ENCODE data around the gene PLCG1. TPM values are rescaled to one million over a fixed set of nuclear protein-coding genes. Genes with fewer than 3 reads are reported as not detected.

Gene PLCG1
- total and polyA plus RNA-seq, 4 donors = 2.0 to 30.4 (median 16.1) TPM

DNA sequence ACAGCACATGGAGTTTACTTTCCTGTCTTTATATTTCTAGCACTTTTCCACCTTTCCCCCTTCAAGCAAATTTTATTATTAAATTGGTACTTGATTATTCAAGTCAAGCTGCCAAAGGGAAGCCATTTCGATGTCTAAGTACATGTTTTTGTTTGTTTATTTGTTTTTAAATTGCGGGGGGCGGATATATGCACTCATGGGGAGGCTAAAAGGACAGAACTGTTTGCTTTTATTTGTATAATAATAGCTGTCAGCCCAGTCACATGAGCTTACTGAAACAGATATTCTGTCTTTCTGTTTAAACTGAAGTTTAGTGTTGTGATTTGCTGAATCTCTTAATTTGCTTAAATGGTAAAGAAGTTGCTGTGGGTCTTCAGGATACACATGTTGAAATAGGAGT is 49.6 kb upstream of the PLCG1 start:
- no peak for DNase-seq (ENCODE audit: low spot score)
- H3K4me3 ChIP-seq (ENCODE audit: low read depth in 1 of 3, low read length in 3 of 3) = no peak overlapping the region
- H3K27ac ChIP-seq (ENCODE audit: low read depth in 1 of 2, low read length in 2 of 2) = no peak overlapping the region
- H3K9me3 ChIP-seq (ENCODE audit: control insufficient read depth in 4 of 4, low read length in 3 of 4) = no peaks in the 10 kb centered on the region
- H3K9ac ChIP-seq (ENCODE audit: low read depth in 1 of 2, low read length in 2 of 2) = no peak overlapping the region
- H3K36me3 ChIP-seq (ENCODE audit: control insufficient read depth in 4 of 4, insufficient read depth in 3 of 4, low read depth in 1 of 4, low read length in 3 of 4) = peaks cover 2 to 32% (median 28%) of the 10 kb centered on the region in 4 donors
- TF ChIP-seq GABPA (IDR thresholded peaks at IDR 0.05 in 1 of 2, conservative IDR thresholded peaks at IDR 0.05 in 1 of 2) (no peak), RXRA (IDR thresholded peaks at IDR 0.05) (no peak), EGR1 (IDR thresholded peaks at IDR 0.05; ENCODE audit: low read depth in 2 of 2) (no peak)
- TF ChIP-seq, protein P1, sequence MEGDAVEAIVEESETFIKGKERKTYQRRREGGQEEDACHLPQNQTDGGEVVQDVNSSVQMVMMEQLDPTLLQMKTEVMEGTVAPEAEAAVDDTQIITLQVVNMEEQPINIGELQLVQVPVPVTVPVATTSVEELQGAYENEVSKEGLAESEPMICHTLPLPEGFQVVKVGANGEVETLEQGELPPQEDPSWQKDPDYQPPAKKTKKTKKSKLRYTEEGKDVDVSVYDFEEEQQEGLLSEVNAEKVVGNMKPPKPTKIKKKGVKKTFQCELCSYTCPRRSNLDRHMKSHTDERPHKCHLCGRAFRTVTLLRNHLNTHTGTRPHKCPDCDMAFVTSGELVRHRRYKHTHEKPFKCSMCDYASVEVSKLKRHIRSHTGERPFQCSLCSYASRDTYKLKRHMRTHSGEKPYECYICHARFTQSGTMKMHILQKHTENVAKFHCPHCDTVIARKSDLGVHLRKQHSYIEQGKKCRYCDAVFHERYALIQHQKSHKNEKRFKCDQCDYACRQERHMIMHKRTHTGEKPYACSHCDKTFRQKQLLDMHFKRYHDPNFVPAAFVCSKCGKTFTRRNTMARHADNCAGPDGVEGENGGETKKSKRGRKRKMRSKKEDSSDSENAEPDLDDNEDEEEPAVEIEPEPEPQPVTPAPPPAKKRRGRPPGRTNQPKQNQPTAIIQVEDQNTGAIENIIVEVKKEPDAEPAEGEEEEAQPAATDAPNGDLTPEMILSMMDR (IDR thresholded peaks at IDR 0.05; ENCODE audit: low read depth, low read length, missing input control) = no peak
- 87% methylated on average over 3 of the region's 3 CpGs for WGBS
- no peaks in the 10 kb centered on the region for H3K4me1 ChIP-seq (ENCODE audit: control insufficient read depth in 4 of 4, insufficient read depth in 4 of 4, low read length in 3 of 4)
- no peaks in the 10 kb centered on the region for H3K27me3 ChIP-seq (ENCODE audit: control insufficient read depth in 4 of 4, insufficient read depth in 4 of 4, low read length in 3 of 4)

DNA sequence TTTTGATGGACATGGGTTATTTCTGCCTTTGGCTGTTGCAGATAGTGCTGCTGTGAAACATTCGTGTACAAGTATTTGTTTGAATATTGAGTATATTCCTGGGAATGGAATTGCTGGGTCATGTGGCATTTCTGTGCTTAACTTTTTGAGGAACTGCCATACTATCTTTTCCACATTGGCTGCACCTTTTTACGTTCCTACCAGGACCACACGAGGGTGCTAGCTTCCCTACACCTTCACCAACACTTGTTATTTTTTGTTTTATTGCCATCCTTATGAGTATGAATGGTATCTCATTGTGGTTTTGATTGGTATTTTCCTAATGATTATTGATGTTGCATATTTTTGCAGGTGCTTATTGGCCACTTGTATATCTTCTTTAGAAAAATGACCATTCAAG is 47.8 kb upstream of the PLCG1 start:
- no peak overlapping the region for H3K9ac ChIP-seq (ENCODE audit: low read depth in 1 of 2, low read length in 2 of 2)
- peaks cover 2 to 33% (median 28%) of the 10 kb centered on the region in 4 donors for H3K36me3 ChIP-seq (ENCODE audit: control insufficient read depth in 4 of 4, insufficient read depth in 3 of 4, low read depth in 1 of 4, low read length in 3 of 4)
- H3K9me3 ChIP-seq (ENCODE audit: control insufficient read depth in 4 of 4, low read length in 3 of 4) = no peaks in the 10 kb centered on the region
- WGBS = 96% methylated on average over 3 of the region's 3 CpGs
- TF ChIP-seq FOXA1 (IDR thresholded peaks at IDR 0.05) (no peak), FOXA2 (IDR thresholded peaks at IDR 0.05) (no peak), RAD21 (IDR thresholded peaks at IDR 0.05) (peak in 1 of 2 donors; percentile 7)
- TF ChIP-seq, protein P2, sequence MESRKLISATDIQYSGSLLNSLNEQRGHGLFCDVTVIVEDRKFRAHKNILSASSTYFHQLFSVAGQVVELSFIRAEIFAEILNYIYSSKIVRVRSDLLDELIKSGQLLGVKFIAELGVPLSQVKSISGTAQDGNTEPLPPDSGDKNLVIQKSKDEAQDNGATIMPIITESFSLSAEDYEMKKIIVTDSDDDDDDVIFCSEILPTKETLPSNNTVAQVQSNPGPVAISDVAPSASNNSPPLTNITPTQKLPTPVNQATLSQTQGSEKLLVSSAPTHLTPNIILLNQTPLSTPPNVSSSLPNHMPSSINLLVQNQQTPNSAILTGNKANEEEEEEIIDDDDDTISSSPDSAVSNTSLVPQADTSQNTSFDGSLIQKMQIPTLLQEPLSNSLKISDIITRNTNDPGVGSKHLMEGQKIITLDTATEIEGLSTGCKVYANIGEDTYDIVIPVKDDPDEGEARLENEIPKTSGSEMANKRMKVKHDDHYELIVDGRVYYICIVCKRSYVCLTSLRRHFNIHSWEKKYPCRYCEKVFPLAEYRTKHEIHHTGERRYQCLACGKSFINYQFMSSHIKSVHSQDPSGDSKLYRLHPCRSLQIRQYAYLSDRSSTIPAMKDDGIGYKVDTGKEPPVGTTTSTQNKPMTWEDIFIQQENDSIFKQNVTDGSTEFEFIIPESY (IDR thresholded peaks at IDR 0.05) = no peak
- no peak overlapping the region for H3K27ac ChIP-seq (ENCODE audit: low read depth in 1 of 2, low read length in 2 of 2)
- no peak overlapping the region for H3K4me3 ChIP-seq (ENCODE audit: low read depth in 1 of 3, low read length in 3 of 3)
- no peaks in the 10 kb centered on the region for H3K4me1 ChIP-seq (ENCODE audit: control insufficient read depth in 4 of 4, insufficient read depth in 4 of 4, low read length in 3 of 4)
- H3K27me3 ChIP-seq (ENCODE audit: control insufficient read depth in 4 of 4, insufficient read depth in 4 of 4, low read length in 3 of 4) = no peaks in the 10 kb centered on the region
- no peak for DNase-seq (ENCODE audit: low spot score)

DNA sequence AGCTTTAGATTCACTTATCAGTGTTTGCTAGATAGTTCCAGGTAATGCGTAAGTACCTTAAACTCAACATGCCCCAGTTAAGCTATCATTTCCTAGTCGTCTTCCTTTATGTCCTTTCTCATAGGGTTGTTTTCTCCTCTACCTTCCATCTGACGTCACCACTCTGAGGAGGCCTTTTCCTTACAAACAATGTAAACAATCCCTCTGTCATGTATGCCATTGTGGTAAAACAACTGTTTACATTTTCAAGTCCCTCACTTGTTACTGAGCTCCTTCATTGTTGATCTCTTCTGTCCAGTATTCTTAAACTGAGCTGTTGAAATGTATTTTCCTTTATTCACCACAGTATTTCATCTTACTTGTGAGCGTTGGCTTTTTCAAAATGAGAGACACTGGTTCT is 45.4 kb upstream of the PLCG1 start:
- peaks cover 0 to 6% (median 4%) of the 10 kb centered on the region in 4 donors for H3K4me1 ChIP-seq (ENCODE audit: control insufficient read depth in 4 of 4, insufficient read depth in 4 of 4, low read length in 3 of 4)
- 91% methylated on average over 4 of the region's 4 CpGs for WGBS
- H3K4me3 ChIP-seq (ENCODE audit: low read depth in 1 of 3, low read length in 3 of 3) = no peak overlapping the region
- no peak overlapping the region for H3K27ac ChIP-seq (ENCODE audit: low read depth in 1 of 2, low read length in 2 of 2)
- no peak overlapping the region for H3K9ac ChIP-seq (ENCODE audit: low read depth in 1 of 2, low read length in 2 of 2)
- TF ChIP-seq FOXA1 (IDR thresholded peaks at IDR 0.05) (no peak), SP1 (IDR thresholded peaks at IDR 0.05) (no peak), YY1 (IDR thresholded peaks at IDR 0.05) (no peak), EGR1 (IDR thresholded peaks at IDR 0.05; ENCODE audit: low read depth in 2 of 2) (no peak), GABPA (IDR thresholded peaks at IDR 0.05 in 1 of 2, conservative IDR thresholded peaks at IDR 0.05 in 1 of 2) (no peak), NR2F2 (IDR thresholded peaks at IDR 0.05) (no peak), HNF4A (conservative IDR thresholded peaks at IDR 0.05) (no peak)
- TF ChIP-seq, protein P3, sequence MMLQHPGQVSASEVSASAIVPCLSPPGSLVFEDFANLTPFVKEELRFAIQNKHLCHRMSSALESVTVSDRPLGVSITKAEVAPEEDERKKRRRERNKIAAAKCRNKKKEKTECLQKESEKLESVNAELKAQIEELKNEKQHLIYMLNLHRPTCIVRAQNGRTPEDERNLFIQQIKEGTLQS (IDR thresholded peaks at IDR 0.05) = no peak
- TF ChIP-seq, protein P4, sequence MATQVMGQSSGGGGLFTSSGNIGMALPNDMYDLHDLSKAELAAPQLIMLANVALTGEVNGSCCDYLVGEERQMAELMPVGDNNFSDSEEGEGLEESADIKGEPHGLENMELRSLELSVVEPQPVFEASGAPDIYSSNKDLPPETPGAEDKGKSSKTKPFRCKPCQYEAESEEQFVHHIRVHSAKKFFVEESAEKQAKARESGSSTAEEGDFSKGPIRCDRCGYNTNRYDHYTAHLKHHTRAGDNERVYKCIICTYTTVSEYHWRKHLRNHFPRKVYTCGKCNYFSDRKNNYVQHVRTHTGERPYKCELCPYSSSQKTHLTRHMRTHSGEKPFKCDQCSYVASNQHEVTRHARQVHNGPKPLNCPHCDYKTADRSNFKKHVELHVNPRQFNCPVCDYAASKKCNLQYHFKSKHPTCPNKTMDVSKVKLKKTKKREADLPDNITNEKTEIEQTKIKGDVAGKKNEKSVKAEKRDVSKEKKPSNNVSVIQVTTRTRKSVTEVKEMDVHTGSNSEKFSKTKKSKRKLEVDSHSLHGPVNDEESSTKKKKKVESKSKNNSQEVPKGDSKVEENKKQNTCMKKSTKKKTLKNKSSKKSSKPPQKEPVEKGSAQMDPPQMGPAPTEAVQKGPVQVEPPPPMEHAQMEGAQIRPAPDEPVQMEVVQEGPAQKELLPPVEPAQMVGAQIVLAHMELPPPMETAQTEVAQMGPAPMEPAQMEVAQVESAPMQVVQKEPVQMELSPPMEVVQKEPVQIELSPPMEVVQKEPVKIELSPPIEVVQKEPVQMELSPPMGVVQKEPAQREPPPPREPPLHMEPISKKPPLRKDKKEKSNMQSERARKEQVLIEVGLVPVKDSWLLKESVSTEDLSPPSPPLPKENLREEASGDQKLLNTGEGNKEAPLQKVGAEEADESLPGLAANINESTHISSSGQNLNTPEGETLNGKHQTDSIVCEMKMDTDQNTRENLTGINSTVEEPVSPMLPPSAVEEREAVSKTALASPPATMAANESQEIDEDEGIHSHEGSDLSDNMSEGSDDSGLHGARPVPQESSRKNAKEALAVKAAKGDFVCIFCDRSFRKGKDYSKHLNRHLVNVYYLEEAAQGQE (IDR thresholded peaks at IDR 0.05) = no peak
- H3K9me3 ChIP-seq (ENCODE audit: control insufficient read depth in 4 of 4, low read length in 3 of 4) = no peaks in the 10 kb centered on the region
- peaks cover 2 to 40% (median 27%) of the 10 kb centered on the region in 4 donors for H3K36me3 ChIP-seq (ENCODE audit: control insufficient read depth in 4 of 4, insufficient read depth in 3 of 4, low read depth in 1 of 4, low read length in 3 of 4)
- no peak for DNase-seq (ENCODE audit: low spot score)
- H3K27me3 ChIP-seq (ENCODE audit: control insufficient read depth in 4 of 4, insufficient read depth in 4 of 4, low read length in 3 of 4) = no peaks in the 10 kb centered on the region

Data from liver (tissue), 9 donors.